H1 (cell line): ENCODE results near the gene STK40. TPM values are rescaled to one million over a fixed set of nuclear protein-coding genes. Genes with fewer than 3 reads are reported as not detected.

Experiments used
- CHD7 ChIP-seq: fragments of 300-600 bp; sonication (generic); IDR thresholded peaks from 2 replicates; pipeline ENCODE4 v1.7.1; 2012; ENCODE audit warnings: low read length, moderate library complexity, mild to moderate bottlenecking, inconsistent platforms; ENCODE audit not compliant: insufficient replicate concordance
- polyA plus RNA-seq, 7 experiments: library from polyadenylated mRNA; depleted of rRNA in 3 of 7; stranded (reverse) in 5 of 7; unstranded in 2 of 7; fragments of >200 nt in 5 of 7; fragments of 200-250 nt in 2 of 7; gene quantifications; 1 replicate in 5 of 7; 2 replicates in 1 of 7; 4 replicates in 1 of 7; pipeline versions ENCODE4 v1.2.1 to v1.2.3, GENCODE V29; 2011 to 2013; ENCODE audit warnings: missing spikeins in 2 of 7, mixed read lengths in 2 of 7
- total RNA-seq: library from RNA; stranded (reverse); fragmentation: NEBNext Ultra II Directional; extraction: Animal tissue kit (Norgen Biotek cat#: 25700); gene quantifications from 2 replicates; pipeline ENCODE4 v1.2.1, GENCODE V29; 2021

Gene STK40
- total and polyA plus RNA-seq, 2 of the 8 experiments (the other 6 are each of a cell fraction or from before 2014, with no cell fraction given): 13.6 to 28.6 TPM

DNA sequence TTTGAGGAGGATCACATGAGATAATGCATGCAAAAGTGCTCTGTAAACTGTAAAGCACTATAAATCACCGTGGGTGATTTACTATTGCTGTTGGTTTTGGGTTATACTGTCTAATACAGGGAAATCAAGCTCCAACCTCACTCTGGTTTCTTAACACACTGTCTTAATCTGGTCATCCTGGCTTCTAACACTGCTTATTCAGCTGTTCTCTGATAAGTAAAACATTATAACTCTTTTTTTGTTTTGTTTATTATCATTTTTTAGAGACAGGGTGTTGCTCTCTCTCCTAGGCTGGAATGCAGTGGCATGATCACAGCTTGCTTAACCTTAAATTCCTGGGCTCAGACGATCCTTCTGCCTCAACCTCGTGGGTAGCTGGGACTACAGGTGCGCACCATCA, 33.8 kb upstream of the STK40 start (continued):
- no peak for TF ChIP-seq CHD7
